GM19455 (cell line): ENCODE results near the gene NME8.

ENCODE experiments used
- ATAC-seq: cut with Tn5 transposase; IDR thresholded peaks from one replicate; pipeline ENCODE4 v1.9.1; 2021; ENCODE audit not compliant: unreplicated experiment

The NME8 gene

DNA sequence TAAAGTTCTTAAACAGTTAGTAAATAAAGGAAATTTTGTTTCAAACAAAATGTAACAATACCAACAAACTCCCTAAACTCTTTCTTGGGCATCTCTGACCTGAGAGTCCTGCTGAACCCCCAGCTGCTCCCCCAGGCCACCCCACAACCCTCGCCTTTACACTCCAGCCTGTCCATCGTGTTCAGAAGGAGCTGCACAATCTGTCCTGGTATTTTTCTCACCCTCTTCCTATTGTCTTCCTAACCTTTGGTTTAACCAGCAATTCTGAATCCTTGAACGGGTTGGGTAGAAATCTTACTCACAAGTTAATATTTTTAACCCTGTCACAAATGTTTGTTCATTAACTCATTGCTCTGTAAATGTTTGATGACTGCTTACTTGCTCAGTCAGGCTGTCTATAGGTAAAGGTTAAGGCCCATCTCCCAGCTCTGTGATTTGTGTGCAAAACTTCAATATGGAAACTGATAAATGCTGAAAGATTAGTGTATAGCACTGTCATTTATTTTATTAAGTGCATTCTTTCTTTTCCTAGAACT, 51.4 kb downstream of the NME8 start:
- no peak for ATAC-seq

DNA sequence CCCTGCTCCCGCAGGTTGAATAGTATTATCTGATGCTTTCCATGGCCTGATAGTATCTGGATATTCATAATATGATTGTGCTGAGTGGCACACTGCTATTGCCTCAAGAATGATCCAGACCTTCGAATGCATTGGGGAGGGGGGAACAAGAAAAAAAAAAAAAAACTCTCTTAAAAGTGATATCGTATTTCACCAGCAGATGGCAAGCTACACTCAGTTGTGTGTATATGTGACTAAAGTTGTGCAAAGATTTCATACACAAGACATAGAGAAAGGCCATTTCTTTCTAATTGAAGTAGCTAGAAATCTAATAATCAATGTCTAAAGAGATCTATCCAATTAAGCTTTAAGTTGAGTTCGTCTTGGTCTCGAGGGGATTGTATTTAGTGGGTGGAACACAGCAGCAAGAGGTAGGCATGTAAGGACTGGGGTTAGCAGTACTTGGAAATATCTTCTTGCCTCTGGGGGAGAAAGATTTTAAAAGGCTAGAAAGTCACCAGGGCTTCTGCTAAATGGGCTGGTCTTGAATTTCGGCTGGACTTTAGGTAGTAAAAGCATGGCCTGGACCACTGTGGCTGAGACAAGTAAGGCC, 52.9 kb downstream of the NME8 start:
- no peak for ATAC-seq

DNA sequence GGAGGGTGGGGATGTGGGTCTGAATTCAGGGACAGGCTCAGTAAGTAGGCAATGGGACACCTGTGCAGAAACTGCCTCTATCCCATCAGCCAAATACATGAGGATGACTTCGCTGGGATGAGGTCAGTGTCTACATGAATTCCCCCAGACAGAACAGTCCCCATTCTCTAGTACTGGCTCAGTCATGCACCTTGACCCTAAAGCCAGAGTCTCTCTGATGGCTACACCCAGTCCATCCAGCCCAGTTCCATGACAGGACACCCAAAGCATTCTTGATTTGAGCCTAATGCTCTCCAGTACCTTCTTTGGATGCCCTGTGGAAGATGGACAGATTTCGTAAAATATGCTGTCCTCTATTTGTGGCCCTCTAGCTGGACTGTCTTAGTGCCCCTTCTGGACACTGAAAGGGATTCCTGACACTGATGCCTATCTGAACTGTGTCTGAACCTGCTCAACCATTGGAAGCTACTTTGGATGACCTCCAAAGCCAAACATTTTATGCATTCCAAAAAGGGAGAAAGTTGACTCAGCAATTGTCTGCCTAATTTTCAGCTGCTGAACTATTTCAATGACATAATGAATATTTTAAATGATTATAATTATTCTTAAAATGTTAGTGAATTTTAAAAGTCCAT, 53.6 kb downstream of the NME8 start:
- ATAC-seq, result no peak

DNA sequence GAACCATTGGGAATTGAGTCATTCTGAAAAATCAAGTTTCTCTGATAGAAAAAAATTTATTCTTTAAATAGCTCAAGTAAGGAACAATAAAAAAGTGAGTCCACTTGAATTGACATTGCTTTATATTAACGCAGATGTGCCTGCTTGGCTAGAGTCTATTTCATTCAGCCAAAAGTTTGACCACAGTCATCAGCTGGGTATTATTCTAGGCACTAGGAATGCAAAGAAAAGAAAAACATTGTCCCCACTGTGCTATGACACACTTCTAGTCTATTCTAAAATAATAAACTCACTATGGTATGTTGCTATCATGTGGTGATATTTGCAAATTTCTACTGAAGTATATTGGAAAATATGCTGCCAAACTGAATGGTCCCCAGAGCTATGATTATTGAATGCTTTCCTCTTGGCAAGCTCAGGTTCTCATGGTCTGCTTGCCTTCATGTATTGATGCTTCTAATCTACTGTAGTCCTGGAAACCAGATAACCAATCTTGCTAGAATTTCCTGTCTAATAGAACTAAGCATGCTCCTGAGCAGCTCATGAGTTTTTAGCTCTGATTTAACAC, 59.9 kb downstream of the NME8 start:
- ATAC-seq, result no peak

DNA sequence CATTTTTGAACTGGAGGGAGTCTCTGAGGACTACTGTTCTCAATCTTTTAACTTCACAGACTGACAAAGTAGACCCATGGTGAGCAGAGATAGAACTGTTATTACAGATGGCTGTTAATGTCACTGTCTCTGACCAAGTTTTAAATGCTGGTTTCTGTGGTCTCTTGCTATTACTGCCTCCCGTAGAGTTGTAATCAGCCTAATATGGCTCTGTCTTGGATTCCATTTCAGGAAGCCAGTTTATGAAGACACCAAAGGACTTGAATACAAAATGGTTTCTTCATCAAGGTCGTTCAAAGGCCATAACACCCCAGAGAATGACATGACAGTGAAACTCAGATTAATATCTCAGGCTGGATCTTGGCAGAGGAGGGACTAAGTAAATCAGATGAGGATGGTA, 64.4 kb downstream of the NME8 start:
- ATAC-seq, result no peak

DNA sequence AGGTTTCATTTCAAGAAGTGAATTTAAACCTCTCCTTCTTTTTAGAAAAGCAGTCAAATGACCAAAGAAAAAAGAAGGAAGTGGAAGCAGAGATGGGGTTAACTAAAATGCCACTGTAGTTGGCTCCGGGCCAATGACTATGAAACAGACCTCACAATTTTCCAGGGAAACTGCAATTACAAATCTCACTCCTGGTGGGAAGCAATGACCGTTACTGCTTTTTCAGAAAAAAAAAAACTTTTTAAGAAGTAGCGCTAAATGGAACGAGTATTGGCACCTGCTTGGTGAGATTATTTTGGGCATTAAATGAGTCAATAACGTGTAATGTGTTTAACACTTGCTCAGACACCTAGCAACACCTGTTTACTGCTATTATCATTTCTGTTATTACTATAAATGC, 67.0 kb downstream of the NME8 start:
- ATAC-seq, result no peak

DNA sequence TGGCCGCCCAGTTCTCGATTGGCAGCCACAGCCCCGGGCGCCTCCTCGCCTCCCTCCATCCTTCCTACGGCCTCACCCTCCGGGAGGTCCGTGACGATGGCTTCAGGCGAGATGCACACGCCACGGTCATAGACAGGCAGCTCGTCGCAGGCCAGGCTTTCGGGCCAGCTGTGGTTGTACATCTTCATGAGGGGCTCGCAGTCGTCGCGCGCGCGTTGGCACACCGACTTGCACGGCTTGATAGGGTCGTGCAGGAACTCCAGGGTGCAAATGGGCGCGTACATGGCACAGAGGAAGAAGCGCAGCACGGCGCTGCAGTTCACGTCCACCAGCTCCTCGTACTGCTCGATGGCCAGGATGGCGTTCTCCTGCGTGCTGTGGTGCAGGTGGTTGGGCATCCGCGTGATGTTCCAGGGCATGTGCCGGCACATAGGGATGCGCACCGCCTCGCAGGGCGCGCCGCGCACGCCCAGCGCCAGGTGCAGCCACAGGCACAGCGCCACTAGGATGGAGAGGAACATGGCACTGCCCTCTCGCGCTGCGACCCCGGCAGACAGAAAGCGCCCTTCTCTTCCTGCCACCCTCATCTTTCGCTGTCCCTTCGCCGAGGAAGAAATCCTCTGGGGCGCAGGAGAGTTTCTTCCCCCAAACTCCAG, 67.7 kb downstream of the NME8 start:
- no peak for ATAC-seq

DNA sequence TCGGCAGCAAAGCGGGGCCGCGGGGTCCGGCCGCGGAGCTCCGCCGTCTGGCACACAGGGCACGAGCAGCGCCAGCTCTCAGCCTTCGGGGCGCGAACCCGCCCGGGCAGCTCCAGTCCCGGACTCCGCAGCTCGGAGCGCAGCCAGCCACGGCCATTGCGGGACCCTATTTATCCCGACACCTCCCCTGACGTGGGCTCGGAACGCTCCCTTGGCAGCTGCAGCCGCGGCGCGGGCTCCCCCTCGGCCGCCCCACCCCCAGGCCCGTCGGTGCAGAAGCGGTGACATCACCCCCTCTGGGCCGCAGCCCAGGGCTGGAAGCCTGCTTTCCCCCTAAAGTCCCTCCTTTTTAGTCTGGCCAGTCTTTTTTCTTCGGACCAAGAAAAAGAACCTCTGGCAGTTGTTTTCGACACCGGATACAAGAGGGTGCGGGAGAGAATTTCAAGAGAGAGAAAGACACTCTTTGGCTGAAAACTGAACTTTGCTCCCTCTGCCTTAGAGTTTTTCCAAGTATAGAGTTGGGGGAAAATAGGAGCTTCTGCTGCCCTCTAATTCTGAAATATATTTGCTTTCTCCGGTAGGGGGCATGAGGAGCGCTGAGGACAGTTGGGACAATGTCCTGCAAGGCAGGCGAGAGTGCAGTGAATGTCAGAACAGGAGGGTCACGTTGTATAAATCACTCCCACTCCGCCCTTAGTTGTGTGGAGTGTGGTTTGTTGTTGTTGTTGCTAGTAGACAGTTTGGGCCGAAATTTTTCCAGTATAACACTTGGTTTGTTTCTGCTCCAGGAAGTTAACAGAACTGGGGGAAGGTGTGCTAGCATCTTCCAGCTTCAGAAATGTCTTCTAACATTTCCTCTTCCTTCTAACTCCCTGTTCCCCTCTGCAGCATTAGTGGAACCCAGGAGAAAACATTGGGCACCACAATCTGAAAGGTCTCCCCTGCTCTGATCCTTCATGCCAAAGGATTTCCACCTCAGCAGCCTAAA, 68.6 kb downstream of the NME8 start, which contains the start of gene SFRP4:
Gene SFRP4, minus strand, starts transcription at position 145 of the 988 bp plus-strand sequence. CDS start 280 bp downstream, outside the sequence.
- no peak for ATAC-seq

DNA sequence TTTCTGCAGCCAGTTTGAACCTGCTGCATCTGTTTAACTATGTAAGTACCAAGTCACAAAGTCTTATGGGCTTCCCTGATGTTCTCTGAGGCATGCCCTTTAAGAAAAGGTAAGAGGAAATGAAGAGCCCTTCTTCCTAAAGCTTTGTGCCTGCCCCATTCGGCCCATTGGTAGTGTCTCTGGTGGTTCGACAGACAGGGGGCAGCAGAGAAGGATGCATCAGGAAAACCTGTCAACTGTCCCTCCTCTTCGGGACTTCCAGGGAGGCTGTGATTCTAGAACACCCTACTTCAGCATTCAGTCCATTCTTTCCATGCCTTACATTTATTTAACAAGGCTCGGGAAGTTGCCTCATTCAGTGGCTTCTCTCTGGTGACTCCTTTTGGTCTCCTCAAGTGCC, 70.1 kb downstream of the NME8 start:
- no peak for ATAC-seq

DNA sequence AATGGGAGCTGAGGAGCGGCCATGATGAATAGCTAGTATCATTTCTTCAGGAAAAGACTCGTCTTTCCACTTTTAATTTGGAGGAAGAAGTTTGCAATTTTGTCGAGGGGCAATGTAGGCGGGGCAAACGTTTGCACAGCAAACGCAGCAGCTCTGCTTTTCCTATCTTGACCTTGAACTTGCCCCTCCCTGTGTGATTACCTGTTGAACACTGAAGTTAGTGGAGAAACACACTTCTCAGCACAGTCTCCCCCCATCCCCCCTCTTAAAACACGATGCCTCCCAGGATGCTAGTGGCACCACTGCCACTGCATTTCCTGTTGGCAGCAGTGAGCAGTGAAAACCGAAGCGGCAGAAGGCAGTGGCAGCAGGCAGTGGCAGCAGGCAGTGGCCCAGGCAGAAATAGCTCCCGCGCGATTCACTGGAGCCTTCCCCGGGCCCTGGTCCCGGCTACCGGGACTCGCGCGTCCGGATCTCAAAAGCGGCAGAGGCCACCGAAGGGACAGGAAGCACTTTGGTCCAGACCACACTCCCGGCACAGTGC, 72.0 kb downstream of the NME8 start, which contains the start of gene EPDR1:
Gene EPDR1, plus strand, starts transcription at position 336 of the 544 bp plus-strand sequence. CDS start 300 bp downstream, outside the sequence.
- peak; percentile 31 for ATAC-seq

DNA sequence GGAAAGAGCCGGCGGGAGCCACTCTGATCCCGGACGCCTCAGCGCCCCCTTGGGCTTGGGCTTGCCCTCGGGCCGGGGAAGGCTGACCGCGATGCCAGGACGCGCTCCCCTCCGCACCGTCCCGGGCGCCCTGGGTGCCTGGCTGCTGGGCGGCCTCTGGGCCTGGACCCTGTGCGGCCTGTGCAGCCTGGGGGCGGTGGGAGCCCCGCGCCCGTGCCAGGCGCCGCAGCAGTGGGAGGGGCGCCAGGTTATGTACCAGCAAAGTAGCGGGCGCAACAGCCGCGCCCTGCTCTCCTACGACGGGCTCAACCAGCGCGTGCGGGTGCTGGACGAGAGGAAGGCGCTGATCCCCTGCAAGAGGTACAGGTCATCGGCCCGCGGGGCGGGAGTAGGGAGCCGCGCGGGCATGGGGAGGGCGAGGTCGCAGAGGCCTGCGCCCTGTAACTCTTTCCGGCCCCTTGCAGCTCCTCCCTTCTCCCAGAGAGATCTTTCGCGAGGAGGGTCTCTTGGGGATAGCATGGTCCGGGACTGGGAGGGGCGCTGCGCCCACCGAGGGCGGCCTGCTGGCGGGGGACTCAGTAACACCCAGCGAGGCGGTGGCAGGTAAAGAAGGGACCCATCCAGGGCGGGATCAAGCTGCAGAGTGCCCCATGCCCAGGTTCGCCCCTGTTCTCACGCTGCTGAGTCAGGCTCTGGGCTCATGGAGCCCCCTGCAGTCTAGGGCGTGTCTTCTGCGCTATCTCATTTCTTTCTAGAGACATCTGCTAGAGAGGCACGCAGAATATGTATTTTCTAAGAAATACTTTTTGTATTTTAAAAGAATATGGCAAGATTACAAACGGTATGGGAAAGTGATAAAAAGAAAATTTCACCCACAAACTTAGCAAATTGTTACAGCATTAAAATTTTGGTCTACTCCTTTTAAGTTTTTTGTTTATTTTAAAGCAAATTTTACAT, 72.7 kb downstream of the NME8 start:
- ATAC-seq, result peak; percentile 50

DNA sequence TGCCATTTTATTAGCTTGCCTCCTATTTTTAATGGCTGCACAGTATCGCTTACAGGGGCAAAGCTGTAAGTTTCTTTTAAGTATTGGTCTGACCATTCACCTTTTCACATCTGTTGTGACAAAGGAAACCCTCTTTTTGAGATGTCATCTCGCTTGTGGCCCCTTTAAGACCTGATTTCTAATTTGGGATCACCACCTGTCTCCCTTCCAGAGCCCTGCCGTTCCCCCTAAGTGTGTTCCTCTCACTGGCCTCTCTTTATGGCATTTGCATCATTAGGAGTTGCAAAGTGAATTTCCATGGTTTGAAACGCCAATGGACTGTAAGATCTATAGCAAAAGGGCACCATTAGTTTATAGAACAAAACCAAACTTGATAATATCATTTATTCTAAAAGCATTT, 73.5 kb downstream of the NME8 start:
- ATAC-seq, result no peak

DNA sequence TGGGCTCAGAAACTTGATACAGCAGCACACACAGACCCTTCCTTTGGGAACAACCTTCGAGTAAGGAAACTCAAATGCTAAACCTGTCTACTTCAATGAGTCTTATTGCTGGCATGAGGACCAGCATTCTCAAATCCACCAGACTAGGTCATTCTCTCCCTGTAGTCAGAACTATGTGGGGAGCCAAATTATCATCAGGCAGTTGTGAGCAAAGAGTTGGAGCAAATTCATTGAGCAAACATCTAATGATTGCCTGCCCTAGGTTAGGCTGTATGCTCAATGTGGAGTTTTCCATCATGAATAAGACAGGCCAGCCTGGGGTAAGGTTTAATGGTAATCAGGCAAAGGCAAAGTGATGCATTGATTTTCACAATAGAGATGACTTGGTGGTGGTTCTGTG, 75.6 kb downstream of the NME8 start:
- ATAC-seq, result no peak

DNA sequence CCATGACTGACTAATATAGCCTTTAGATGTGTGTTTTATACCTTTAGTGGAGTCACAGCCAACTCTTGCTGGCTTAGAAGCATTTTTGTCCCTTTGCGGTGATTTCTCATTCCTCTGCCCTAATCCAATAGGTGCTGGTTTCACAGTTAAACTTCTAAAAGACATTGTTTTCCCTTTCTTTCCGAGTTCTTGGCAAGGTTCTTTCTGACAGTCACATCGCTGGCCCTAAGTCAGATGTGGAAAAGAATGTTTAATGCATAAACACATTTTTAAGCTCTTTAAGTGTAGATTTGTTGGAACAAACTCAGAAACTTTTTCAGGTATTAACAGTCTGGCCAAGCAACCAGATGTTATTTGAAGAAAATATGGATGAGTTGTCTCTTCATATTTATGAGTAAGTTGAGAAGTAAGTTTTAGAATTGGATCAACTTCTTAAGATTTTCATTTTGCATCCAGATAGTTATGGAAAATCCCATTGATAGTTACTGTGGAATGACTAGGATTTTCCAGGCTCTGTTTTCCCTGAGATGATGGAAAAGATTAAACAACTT, 76.2 kb downstream of the NME8 start:
- ATAC-seq, result no peak

DNA sequence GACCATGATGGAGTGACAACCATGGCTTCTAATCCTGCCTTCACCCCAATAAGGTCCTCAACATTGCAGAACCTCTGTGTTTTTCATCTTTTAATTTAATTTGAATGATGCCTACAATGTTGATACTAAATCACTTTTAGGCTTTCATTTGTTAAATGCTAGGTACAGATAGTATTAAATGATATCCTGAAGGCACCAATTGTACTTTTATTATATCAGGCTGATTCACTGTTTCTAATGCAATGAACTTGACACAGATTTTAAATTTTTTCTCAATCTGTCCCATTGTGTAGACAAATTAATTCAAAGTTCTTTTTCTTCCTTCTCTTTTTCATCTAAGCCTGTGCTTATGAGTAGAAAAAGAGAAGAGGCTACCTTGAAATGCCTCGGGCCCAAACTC, 77.2 kb downstream of the NME8 start:
- ATAC-seq, result no peak

DNA sequence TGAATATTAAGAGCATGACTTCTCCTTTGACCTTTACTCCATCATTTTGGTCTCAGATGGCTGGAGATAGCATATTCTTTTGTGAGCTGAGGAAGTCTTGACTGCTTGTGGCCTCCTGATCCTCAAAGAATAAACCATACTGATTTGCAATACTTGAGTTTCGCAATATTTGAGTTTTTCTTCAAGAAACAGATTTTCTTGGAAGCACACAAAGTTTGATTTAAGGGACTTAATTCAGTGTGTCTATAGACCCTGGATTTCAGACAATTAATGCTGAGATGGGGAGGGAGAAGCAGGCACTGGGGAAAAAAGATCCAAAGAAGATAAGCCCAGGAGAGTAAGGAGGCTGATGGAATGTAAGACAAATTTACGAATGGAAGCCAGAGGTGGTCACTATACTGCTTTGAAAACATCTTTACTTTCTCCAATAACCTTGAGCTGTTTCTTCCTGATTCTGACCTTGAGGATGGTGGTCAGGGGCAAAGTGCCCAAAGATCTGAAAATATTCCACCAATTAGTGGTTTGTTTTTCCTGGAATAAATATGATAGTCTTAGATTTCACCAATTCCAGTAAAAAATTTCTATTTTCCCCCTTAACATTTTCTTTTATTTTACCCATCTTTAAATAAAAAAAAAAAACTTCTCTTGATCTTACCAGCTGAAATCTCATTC, 79.5 kb downstream of the NME8 start:
- no peak for ATAC-seq

DNA sequence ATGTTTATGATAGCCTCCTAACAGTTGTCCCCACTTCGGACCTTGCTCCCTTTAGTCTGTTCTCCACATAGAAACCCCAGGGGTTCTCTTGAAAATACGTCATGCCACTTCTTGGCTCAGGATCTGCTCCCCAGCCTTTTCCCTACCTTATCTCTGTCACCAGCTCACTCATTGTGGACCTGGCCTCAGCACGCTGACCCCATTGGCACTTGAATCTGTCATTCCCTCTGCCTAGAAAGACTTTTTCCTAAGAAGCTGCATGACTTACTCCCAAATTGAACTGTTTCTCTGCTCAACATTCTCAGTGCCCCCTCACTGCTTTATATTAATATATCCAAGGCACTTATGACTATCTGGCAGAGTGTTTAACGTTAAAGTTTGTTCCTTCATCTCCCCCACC, 80.5 kb downstream of the NME8 start:
- no peak for ATAC-seq

DNA sequence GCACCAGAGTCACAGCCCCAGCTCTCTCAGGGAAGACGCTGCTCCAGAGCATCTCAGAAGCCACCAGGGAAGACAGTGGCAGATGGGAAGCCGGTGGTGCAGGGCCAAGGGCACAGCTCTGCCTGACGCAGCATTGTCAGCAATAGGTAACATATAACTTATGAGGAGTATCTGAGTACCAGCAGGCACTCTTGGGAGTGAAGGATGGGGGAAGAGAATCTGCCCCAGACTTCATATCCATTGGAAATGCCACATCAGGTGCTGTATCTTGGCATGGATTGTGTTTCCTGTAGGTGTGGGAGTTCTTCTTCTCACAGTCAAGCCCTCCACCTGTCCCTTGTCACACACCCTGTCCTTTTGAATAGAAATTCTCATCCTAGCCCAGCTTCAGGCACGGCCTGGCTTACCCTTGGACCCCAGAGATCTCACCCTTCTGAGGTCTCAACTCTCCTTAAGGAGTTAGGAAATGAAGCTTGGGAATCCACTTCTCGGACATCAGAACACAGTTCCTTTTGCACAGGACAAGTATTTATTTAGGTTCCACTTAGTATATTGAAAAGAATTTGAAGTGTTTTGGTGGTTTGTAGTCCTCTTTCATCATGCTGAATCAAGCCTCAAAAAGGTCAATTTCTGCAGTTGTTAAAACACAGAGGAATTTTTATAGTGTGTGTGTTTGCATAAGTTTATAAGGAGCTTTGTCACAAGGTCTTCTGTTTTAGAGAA, 82.0 kb downstream of the NME8 start:
- no peak for ATAC-seq
